Natural killer cell (primary cell): ENCODE results near the gene KIF1B. TPM values are rescaled to one million over a fixed set of nuclear protein-coding genes. Genes with fewer than 3 reads are reported as not detected.

Source experiments
- ATAC-seq, 3 donors: fragments of 150-1000 bp in 2 of 3; fragments of 200-7000 bp in 1 of 3; cut with Tn5 transposase; 1 replicate in 1 of 3; 2 replicates in 2 of 3; pipeline ENCODE4 v1.10.0; 2021; ENCODE audit warnings: mild to moderate bottlenecking in 2 of 3, moderate library complexity in 2 of 3
- DNase-seq, 2 donors: peaks; one replicate each; pipeline versions ENCODE4 v3.0.0 to v3.0.0-alpha.2; 2013 to 2021; ENCODE audit warnings: mixed read lengths in 1 of 2
- H3K27ac ChIP-seq: one replicate; pipeline ENCODE4 v1.5.1; 2013; ENCODE audit warnings: mild to moderate bottlenecking, low read length
- H3K27me3 ChIP-seq: one replicate; pipeline ENCODE4 v1.6.1; 2013; ENCODE audit warnings: low read length; ENCODE audit not compliant: control insufficient read depth, insufficient read depth
- H3K36me3 ChIP-seq: one replicate; pipeline ENCODE4 v1.6.1; 2013; ENCODE audit warnings: low read length; ENCODE audit not compliant: control insufficient read depth, insufficient read depth
- H3K4me1 ChIP-seq: one replicate; pipeline ENCODE4 v1.6.1; 2013; ENCODE audit warnings: low read length; ENCODE audit not compliant: control insufficient read depth, insufficient read depth
- H3K4me3 ChIP-seq: one replicate; pipeline ENCODE4 v1.5.1; 2013; ENCODE audit warnings: low read length
- H3K9me3 ChIP-seq: one replicate; pipeline ENCODE4 v1.6.1; 2013; ENCODE audit warnings: low read length; ENCODE audit not compliant: control insufficient read depth, insufficient read depth
- H3K27ac Mint-ChIP-seq, 2 donors: one replicate each; pipeline ENCODE4 v1.8.0; 2022; ENCODE audit warnings: mild to moderate bottlenecking in 2 of 2, mixed read lengths in 2 of 2, moderate library complexity in 1 of 2
- H3K27me3 Mint-ChIP-seq, 2 donors: one replicate each; pipeline ENCODE4 v1.8.0; 2022; ENCODE audit warnings: low read depth in 2 of 2, mixed read lengths in 2 of 2
- H3K36me3 Mint-ChIP-seq: one replicate; pipeline ENCODE4 v1.8.0; 2022; ENCODE audit warnings: mixed read lengths
- H3K4me1 Mint-ChIP-seq, 2 donors: one replicate each; pipeline ENCODE4 v1.8.0; 2022; ENCODE audit warnings: mixed read lengths in 2 of 2
- H3K4me3 Mint-ChIP-seq: one replicate; pipeline ENCODE4 v1.8.0; 2022; ENCODE audit warnings: mild to moderate bottlenecking, moderate library complexity, mixed read lengths
- H3K9me3 Mint-ChIP-seq, 2 donors: one replicate each; pipeline ENCODE4 v1.8.0; 2022; ENCODE audit warnings: mixed read lengths in 2 of 2
- CTCF ChIP-seq: fragments of 200-600 bp; IDR thresholded peaks from one replicate; pipeline ENCODE4 v1.8.0; 2022; ENCODE audit warnings: antibody characterized with exemption
- WGBS: methylation state at CpG from one replicate; pipeline ENCODE4 v1.1.7; 2013; ENCODE audit warnings: missing lambda C conversion rate; ENCODE audit not compliant: insufficient coverage; 5-methylcytosine and 5-hydroxymethylcytosine counted together
- intact Hi-C: fragments of 100-400 bp; cut with micrococcal nuclease; formaldehyde crosslinking; loops from one replicate; pipeline ENCODE4 v1.14.2; 2022
- total RNA-seq, 4 donors: library from RNA; stranded (reverse); fragments of 120-200 nt in 1 of 4; gene quantifications; one replicate each; pipeline versions ENCODE4 v1.2.3 to v1.2.4, GENCODE V29; 2013 to 2022

Gene KIF1B
- total RNA-seq, 3 donors from 2014 or later (not counting 1 experiment from before 2014, with no cell fraction given): 15.2 to 22.0 (median 16.3) TPM

DNA sequence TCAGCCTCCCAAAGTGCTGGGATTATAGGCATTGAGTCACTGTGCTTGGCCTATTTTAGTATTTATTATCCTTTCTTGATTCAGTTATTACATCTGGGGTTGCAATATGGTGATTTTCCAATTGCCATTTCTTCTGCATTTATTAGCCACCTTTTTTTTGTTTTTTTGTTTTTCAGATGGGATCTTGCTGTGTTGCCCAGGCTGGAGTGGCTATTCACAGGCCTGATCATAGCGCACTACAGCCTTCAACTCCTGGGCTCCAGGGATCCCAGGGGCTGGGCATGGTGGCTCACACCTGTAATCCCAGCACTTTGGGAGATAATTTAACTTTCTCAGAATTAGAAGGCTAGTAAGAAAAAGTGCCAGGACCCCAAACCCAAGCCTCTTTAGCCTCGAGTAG, 106.4 kb downstream of the KIF1B start:
- no peaks in the 10 kb centered on the region for H3K4me1 ChIP-seq
- no peaks in the 10 kb centered on the region for H3K27me3 ChIP-seq
- no peaks in the 10 kb centered on the region for H3K36me3 ChIP-seq
- Mint-ChIP-seq H3K4me1 (no peaks in the 10 kb centered on the region), H3K36me3 (no peaks in the 10 kb centered on the region), H3K4me3 (no peak overlapping the region), H3K27me3 (no peaks in the 10 kb centered on the region), H3K9me3 (no peaks in the 10 kb centered on the region), H3K27ac (no peak overlapping the region)
- intact Hi-C loops: no loop called here
- no peak for ATAC-seq
- H3K4me3 ChIP-seq: no peak overlapping the region
- WGBS: 100% methylated on average over 2 of the region's 2 CpGs
- no peak for TF ChIP-seq CTCF
- H3K27ac ChIP-seq: no peak overlapping the region
- H3K9me3 ChIP-seq: no peaks in the 10 kb centered on the region
- DNase-seq: no peak

DNA sequence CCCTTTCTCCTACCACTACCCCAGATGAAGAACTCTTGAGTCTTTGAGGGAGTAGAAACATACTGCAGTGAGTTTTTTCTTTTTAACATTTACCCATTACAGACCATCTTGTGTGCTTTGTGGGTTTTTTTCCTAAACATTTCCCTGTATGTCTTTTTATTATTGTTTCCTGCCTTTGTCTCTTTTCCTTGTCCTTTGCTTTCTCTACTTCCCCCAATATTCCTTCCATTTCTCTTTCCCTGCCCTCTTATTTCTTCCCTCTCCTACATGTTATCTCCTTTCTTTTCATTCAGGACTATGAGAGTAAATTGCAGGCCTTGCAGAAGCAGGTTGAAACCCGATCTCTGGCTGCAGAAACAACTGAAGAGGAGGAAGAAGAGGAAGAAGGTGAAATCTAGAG, 109.4 kb downstream of the KIF1B start:
- no peaks in the 10 kb centered on the region for H3K9me3 Mint-ChIP-seq
- no peak for ATAC-seq
- intact Hi-C loops: no loop called here

DNA sequence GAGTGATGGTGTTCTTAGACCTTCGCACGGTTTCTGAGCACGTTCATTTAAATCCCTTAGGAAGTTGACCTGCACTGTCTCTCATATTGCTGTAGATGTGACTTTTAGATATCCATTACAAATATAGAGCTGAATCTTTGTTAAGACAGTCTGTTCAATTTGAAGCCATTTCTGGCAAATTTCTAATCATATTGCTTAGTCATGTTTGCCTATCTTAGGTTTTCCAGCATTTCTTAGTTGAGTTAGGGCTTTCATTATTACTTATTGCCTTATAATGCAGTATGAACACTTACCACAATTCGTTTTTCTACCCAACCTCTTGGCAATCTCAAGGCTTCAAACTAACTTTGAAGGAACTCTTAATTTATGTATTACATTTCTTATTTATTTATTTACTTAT, 110.0 kb downstream of the KIF1B start:
- H3K4me1 Mint-ChIP-seq: no peaks in the 10 kb centered on the region
- H3K4me3 Mint-ChIP-seq: no peak overlapping the region
- H3K9me3 ChIP-seq: no peaks in the 10 kb centered on the region
- no peak overlapping the region for H3K27ac Mint-ChIP-seq
- no peaks in the 10 kb centered on the region for H3K4me1 ChIP-seq
- no peaks in the 10 kb centered on the region for H3K36me3 Mint-ChIP-seq
- no peak overlapping the region for H3K4me3 ChIP-seq
- DNase-seq (no peak), ATAC-seq (no peak)
- H3K27me3 Mint-ChIP-seq: no peaks in the 10 kb centered on the region
- no peaks in the 10 kb centered on the region for H3K36me3 ChIP-seq
- TF ChIP-seq CTCF: no peak
- H3K27ac ChIP-seq: no peak overlapping the region
- 100% methylated on average over 3 of the region's 4 CpGs for WGBS
- H3K27me3 ChIP-seq: no peaks in the 10 kb centered on the region
- H3K9me3 Mint-ChIP-seq: no peaks in the 10 kb centered on the region
- intact Hi-C loops: no loop called here

More for the DNA sequence above, 109.4 kb downstream of the KIF1B start:
- Histone ChIP-seq H3K9me3 (no peaks in the 10 kb centered on the region), H3K4me3 (no peak overlapping the region), H3K27me3 (no peaks in the 10 kb centered on the region), H3K4me1 (no peaks in the 10 kb centered on the region), H3K36me3 (no peaks in the 10 kb centered on the region), H3K27ac (no peak overlapping the region)
- no peaks in the 10 kb centered on the region for H3K4me1 Mint-ChIP-seq
- WGBS: 86% methylated on average over 1 of the region's 1 CpG
- no peak overlapping the region for H3K27ac Mint-ChIP-seq
- no peaks in the 10 kb centered on the region for H3K36me3 Mint-ChIP-seq
- no peak for DNase-seq
- no peaks in the 10 kb centered on the region for H3K27me3 Mint-ChIP-seq
- TF ChIP-seq CTCF: no peak
- H3K4me3 Mint-ChIP-seq: no peak overlapping the region

GRCh38 chr1:10322821-10323220, 112.5 kb downstream of the KIF1B start:
- H3K27me3 ChIP-seq: no peaks in the 10 kb centered on the region

More at GRCh38 chr1:10322821-10323220, 112.5 kb downstream of the KIF1B start:
- H3K9me3 ChIP-seq: no peaks in the 10 kb centered on the region
- Mint-ChIP-seq H3K4me3 (no peak overlapping the region), H3K27me3 (no peaks in the 10 kb centered on the region), H3K36me3 (no peaks in the 10 kb centered on the region), H3K27ac (no peak overlapping the region), H3K4me1 (no peaks in the 10 kb centered on the region), H3K9me3 (no peaks in the 10 kb centered on the region)
- WGBS: 95% methylated on average over 5 of the region's 7 CpGs
- H3K4me1 ChIP-seq: no peaks in the 10 kb centered on the region
- no peak for TF ChIP-seq CTCF
- H3K36me3 ChIP-seq: no peaks in the 10 kb centered on the region
- no peak for ATAC-seq
- no peak for DNase-seq
- intact Hi-C loops: no loop called here
- H3K4me3 ChIP-seq: no peak overlapping the region
- H3K27ac ChIP-seq: no peak overlapping the region
